DMS153 treated with DMSO at 0.1 percent for 48 hours (cell line): ENCODE results near the gene ELP6.
"Not testable (repeated sequence)": the region's sequence is repeated elsewhere in the genome, so short reads cannot be mapped to it uniquely, and the experiment has no call there.

Experiments used
- DNase-seq: peaks from one replicate; lab custom pipeline; 2025; ENCODE audit not compliant: unreplicated experiment; lab: John Stamatoyannopoulos, UW

ELP6 gene

DNA sequence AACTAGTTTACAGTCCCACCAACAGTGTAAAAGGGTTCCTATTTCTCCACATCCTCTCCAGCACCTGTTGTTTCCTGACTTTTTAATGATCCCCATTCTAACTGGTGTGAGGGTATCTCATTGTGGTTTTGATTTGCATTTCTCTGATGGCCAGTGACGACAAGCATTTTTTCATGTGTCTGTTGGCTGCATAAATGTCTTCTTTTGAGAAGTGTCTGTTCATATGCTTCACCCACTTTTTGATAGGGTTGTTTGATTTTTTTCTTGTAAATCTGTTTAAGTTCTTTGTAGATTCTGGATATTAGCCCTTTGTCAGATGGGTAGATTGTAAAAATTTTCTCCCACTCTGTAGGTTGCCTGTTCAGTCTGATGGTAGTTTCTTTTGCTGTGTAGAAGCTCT, 45.2 kb downstream of the ELP6 start:
- not testable (repeated sequence) for DNase-seq

DNA sequence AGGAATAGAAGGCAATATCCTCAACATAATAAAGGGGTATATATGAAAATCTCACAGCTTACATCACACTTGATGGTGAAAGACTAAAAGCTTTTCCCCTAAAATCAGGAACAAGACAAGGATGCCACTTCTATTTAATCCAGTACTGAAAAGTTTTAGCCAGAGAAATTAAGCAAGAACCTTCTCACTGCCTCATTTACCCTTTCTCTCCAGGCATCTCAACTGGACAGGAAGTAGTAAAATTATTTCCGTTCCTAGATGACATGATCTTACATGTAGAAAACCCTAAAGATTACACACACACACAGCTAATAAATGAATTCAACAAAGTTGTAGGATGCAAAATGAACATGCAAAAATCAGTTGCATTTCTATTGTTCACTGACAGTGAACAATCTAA, 48.9 kb downstream of the ELP6 start:
- no peak for DNase-seq

DNA sequence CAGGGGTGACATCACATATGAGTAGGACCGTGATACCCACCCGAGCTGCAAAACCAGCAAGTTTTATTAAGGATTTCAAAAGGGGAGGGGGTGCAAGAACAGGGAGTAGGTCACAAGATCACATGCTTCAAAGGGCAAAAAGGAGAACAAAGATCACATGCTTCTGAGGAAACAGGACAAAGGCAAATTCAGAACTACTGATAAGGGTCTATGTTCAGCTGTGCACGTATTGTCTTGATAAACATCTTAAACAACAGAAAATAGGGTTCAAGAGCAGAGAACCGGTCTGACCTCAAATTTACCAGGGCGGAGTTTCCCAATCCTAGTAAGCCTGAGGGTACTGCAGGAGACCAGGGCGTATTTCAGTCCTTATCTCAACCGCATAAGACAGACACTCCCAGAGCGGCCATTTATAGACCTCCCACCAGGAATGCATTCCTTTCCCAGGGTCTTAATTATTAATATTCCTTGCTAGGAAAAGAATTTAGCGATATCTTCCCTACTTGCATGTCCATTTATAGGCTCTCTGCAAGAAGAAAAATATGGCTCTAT, 53.9 kb downstream of the ELP6 start:
- not testable (repeated sequence) for DNase-seq

DNA sequence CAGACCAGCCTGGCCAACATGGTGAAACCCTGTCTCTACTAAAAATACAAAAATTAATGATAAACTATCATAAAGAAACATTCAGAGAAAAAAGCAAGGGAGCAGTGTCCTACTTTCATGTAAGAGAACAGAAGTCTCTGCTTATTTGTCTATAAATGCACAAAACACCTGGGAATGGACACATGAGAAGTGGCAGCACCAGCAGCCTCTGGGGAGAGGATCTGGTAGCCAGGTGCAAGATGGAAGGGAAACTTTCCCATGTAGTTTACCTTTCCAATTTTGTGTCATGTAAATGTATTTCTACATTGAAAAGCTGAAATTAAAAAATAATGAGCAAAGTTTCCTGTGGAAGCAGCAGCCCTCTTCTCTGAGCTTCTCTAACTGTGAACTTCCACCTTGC, 56.5 kb downstream of the ELP6 start:
- DNase-seq = no peak

DNA sequence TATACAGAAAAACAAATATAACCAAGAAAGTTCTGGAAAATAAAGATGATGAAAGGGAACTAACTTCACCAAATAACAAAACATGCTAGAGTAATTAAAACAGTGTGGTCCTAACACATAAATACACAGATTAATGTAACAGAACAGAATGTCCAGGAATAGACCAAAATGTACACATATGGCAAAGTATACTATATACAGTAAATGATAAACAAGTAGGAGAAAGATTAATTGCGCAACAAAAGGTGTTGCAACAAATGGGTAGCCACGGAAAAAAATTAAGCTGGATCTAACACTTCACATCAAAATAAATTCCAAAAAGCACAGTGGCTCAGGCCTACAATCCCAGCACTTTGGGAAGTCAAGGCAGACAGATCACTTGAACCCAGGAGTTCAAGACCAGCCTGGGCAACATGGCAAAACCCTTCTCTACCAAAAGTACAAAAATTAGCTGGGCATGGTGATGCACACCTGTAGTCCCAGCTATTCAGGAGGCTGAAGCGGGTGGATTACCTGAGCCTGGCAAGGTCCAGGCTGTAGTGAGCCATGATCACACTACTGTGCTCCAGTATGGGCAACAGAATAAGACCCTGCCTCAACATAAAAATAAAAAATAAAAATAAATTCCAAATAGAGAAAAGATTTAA, 57.6 kb downstream of the ELP6 start:
- DNase-seq = no peak

DNA sequence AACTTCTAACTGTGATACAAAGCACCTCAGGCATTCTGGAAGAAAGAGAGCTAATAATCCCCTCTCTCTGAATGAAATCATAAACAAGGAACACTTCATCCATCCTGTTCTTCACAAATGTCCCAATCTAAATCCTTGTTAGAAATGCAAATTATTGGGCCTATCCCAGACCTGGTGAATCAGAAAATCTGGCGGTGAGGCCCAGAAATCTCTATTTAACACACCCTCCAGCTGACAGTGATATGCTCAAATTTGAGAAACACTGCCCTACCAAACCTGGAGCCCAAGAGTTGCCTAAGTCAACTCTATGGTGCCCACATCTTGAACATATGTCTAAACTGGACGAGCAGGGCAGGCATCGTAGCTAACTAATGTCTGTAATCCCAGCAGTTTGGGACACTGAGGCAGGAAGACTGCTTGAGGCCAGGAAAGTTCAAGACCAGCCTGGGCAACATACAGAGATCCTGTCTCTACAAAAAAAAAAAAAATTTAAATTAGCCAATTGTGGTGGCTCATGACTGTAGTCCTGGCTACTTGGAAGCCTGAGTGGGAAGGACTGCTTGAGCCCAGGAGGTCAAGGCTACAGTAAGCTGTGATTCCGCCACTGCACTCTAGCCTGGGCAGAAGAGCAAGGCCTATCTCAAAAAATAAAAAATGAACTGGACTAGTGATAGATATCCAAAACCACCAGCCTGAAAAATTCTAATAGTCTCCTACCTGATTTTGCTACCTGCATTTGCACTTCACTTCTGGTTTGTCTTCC, 60.9 kb downstream of the ELP6 start:
- DNase-seq = no peak
